Neural crest cell (in vitro differentiated cells): ENCODE data around the gene SSBP3. TPM values are rescaled to one million over a fixed set of nuclear protein-coding genes. Genes with fewer than 3 reads are reported as not detected.
A peak's percentile ranks its signal among the peaks of the same experiment; 100 is the strongest.

ENCODE experiments used
- DNase-seq: peaks from one replicate; pipeline ENCODE4 v3.0.0; 2021; ENCODE audit warnings: low read depth, mixed read lengths, low spot score
- H3K27ac Mint-ChIP-seq: one replicate; pipeline ENCODE4 v1.8.0; 2021; ENCODE audit warnings: mild to moderate bottlenecking, mixed read lengths; ENCODE audit not compliant: unreplicated experiment
- H3K27me3 Mint-ChIP-seq: 2 replicates; pipeline ENCODE4 v1.8.0; 2021; ENCODE audit warnings: low read depth, mild to moderate bottlenecking, mixed read lengths
- H3K36me3 Mint-ChIP-seq: 2 replicates; pipeline ENCODE4 v1.8.0; 2021; ENCODE audit warnings: low read depth, mild to moderate bottlenecking, mixed read lengths
- H3K4me1 Mint-ChIP-seq: 2 replicates; pipeline ENCODE4 v1.8.0; 2021; ENCODE audit warnings: mixed read lengths
- H3K4me3 Mint-ChIP-seq: one replicate; pipeline ENCODE4 v1.8.0; 2021; ENCODE audit warnings: mild to moderate bottlenecking, mixed read lengths
- H3K9me3 Mint-ChIP-seq: 2 replicates; pipeline ENCODE4 v1.8.0; 2021; ENCODE audit warnings: mixed read lengths
- total RNA-seq: library from RNA; stranded (reverse); gene quantifications from 2 replicates; pipeline ENCODE4 v1.2.1, GENCODE V29; 2021
- TF ChIP-seq, protein P1 (sequence below): fragments of 200-600 bp; sonication (generic); conservative IDR thresholded peaks from 2 replicates; pipeline ENCODE4 v1.5.0; 2021; ENCODE audit warnings: antibody characterized with exemption, mild to moderate bottlenecking

The SSBP3 gene
- total RNA-seq, 1 donor from 2014 or later = 94.3 TPM

DNA sequence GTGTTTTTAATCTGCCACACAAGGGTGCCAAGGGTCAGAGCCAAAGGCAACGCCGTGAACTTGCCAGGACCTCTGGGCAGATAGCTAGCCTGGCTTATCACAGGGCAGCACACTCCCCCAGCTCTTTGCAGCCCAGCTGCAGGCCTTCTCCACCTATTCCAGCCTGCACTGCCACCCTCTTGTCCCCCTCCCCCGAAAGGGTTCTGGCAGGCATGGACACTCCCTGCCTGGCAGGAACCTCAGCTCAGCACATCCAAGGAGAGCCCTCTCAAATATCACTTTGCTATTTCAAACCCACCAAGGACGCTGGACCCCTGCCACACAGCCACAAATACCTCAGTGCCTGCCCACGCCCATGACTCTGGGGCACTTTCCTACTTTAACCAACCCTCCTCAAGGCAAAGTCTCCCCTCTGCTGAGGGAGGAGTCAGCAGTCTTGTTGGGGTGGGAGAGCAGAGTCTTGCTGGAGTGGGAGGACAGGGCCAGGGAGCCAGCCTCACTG is 9.1 kb downstream of the SSBP3 start:
- H3K9me3 Mint-ChIP-seq = no peaks in the 10 kb centered on the region
- H3K4me3 Mint-ChIP-seq = no peak overlapping the region
- peaks cover 40% of the 10 kb centered on the region for H3K36me3 Mint-ChIP-seq
- TF ChIP-seq, protein P1, sequence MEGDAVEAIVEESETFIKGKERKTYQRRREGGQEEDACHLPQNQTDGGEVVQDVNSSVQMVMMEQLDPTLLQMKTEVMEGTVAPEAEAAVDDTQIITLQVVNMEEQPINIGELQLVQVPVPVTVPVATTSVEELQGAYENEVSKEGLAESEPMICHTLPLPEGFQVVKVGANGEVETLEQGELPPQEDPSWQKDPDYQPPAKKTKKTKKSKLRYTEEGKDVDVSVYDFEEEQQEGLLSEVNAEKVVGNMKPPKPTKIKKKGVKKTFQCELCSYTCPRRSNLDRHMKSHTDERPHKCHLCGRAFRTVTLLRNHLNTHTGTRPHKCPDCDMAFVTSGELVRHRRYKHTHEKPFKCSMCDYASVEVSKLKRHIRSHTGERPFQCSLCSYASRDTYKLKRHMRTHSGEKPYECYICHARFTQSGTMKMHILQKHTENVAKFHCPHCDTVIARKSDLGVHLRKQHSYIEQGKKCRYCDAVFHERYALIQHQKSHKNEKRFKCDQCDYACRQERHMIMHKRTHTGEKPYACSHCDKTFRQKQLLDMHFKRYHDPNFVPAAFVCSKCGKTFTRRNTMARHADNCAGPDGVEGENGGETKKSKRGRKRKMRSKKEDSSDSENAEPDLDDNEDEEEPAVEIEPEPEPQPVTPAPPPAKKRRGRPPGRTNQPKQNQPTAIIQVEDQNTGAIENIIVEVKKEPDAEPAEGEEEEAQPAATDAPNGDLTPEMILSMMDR = no peak
- H3K27ac Mint-ChIP-seq = no peak overlapping the region
- no peaks in the 10 kb centered on the region for H3K27me3 Mint-ChIP-seq
- DNase-seq = no peak
- peaks cover 48% of the 10 kb centered on the region for H3K4me1 Mint-ChIP-seq

DNA sequence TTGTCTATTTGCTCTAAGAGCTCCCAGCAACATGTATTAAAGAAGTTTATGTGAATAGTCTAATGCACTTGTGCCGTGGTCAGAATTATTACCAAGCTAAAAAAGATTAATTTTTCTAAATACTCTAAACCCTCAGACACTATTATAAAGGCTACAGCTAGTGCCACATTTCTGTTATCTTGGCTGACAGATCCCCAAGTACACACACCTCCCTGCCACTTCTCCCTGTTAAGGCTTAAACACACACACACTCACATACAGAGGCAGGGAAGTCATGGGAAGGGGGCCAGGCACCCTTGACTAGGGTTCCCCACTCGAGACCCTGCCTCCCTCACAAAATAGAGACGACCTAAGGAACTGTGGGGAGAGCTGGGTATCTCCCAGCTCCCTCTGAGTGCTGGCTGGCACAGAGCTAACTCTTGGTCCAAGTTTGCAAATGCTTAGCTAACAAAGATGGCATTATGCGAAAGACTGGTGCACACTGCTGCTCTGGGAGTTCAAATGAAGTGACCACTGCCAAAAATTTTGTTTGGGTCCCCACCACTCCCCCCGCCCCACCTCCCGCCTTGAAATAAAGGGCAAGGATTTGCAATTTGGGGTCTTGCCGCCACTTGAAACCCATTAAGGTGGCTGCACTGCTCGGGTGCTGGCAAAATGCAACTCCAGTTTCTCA is 9.8 kb downstream of the SSBP3 start:
- TF ChIP-seq, protein P1 = no peak
- peak overlapping the region; percentile 20 for H3K4me3 Mint-ChIP-seq
- no peak for DNase-seq
- H3K9me3 Mint-ChIP-seq = no peaks in the 10 kb centered on the region
- no peaks in the 10 kb centered on the region for H3K27me3 Mint-ChIP-seq
- H3K36me3 Mint-ChIP-seq = peaks cover 37% of the 10 kb centered on the region
- H3K4me1 Mint-ChIP-seq = peaks cover 54% of the 10 kb centered on the region
- H3K27ac Mint-ChIP-seq = no peak overlapping the region

DNA sequence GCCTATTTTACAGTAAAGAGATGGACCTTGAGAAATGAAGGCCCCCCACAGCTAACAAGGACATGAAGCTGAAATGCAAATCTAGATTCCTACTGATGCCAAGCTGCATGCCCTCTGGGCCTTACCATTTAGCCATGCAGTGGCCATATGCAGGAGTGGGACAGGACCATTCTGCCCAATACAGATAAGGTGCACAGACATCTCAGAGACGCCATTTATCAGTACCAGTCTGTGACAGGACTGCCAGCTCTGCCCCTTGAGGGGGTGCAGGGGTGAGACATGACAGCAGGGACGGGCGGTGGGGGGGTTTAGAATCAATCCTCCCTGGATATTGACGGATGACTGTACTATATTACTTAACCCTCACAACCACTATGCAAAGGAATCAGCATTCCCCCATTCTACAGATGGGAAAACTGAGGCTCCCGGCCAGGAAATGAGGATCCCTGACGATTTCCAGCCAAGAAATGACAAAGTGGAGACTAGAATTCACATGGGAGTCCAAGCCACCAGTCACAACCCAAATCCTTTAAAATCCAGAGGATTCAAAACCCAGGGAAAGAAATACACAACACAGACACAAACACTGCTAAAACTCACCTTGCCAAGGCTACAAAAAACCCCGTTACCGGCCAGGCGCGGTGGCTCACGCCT is 10.8 kb downstream of the SSBP3 start:
- H3K4me1 Mint-ChIP-seq = peaks cover 55% of the 10 kb centered on the region
- no peak overlapping the region for H3K4me3 Mint-ChIP-seq
- no peak overlapping the region for H3K27ac Mint-ChIP-seq
- no peaks in the 10 kb centered on the region for H3K27me3 Mint-ChIP-seq
- no peak for DNase-seq
- no peaks in the 10 kb centered on the region for H3K9me3 Mint-ChIP-seq
- TF ChIP-seq, protein P1 = no peak
- H3K36me3 Mint-ChIP-seq = peaks cover 30% of the 10 kb centered on the region

DNA sequence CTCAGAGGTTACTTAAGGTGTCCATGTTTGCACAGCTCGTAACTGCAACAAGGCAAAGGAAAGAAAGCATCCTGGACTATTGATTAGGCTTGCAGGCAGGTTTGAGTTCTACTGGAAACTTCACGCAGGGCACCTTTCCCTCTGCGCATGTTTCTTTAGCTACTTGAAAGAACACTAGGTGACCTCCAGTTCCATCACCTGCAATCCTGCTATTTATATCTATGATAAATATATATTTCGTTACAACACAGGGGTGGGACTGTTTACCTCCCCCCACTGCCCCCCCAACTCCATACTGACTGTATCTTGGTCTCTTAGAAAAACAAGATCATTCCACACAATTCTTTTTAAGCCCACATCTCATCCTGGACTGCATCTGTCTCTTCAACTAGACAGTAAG is 12.1 kb downstream of the SSBP3 start:
- no peak overlapping the region for H3K4me3 Mint-ChIP-seq
- TF ChIP-seq, protein P1 = no peak
- H3K4me1 Mint-ChIP-seq = peaks cover 57% of the 10 kb centered on the region
- no peak overlapping the region for H3K27ac Mint-ChIP-seq
- no peaks in the 10 kb centered on the region for H3K9me3 Mint-ChIP-seq
- DNase-seq = no peak
- peaks cover 22% of the 10 kb centered on the region for H3K36me3 Mint-ChIP-seq
- no peaks in the 10 kb centered on the region for H3K27me3 Mint-ChIP-seq

DNA sequence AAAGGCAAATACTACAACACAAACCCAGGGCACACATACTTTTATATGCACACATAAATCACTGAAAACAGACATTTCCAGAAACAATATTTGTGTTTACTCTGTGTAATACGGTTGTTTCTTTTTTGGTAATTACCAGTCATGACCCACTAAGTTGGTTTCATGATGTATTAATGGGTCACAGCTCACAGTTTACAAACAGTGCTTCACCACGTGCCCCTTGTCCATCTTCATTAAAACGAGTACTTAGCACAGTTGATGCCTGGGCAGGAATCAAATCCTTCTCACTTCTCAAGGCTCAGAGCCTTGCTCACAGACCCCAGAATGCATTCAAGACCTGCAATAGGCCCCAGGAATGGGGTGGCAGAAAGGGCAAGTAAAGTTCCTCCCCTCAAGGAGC is 13.8 kb downstream of the SSBP3 start:
- H3K4me3 Mint-ChIP-seq = no peak overlapping the region
- TF ChIP-seq, protein P1 = no peak
- H3K36me3 Mint-ChIP-seq = peaks cover 17% of the 10 kb centered on the region
- no peaks in the 10 kb centered on the region for H3K9me3 Mint-ChIP-seq
- H3K27ac Mint-ChIP-seq = no peak overlapping the region
- no peaks in the 10 kb centered on the region for H3K27me3 Mint-ChIP-seq
- no peak for DNase-seq
- H3K4me1 Mint-ChIP-seq = peaks cover 48% of the 10 kb centered on the region
